HL-60 (cell line): Measurements from ENCODE around the gene ANO8.

Experiments used
- DNase-seq, 2 experiments: peaks; one replicate each; pipeline ENCODE4 v3.0.0-alpha.2; 2010 to 2020; ENCODE audit warnings: low read depth in 1 of 2, low spot score in 1 of 2
- H3K27ac ChIP-seq: fragments of 250-450 bp; sonication (Bioruptor Pico); replicated peaks from 2 replicates; pipeline ENCODE4 v1.5.1; 2020; ENCODE audit warnings: mild to moderate bottlenecking, moderate library complexity
- H3K27me3 ChIP-seq: fragments of 250-450 bp; sonication (Bioruptor Pico); 2 replicates; pipeline ENCODE4 v1.5.1; 2021; ENCODE audit warnings: mild to moderate bottlenecking, moderate library complexity; ENCODE audit not compliant: insufficient read depth, poor library complexity, severe bottlenecking
- H3K4me3 ChIP-seq: replicated peaks from 2 replicates; pipeline ENCODE4 v1.5.1; 2011; ENCODE audit warnings: mild to moderate bottlenecking, control low read depth, low read length; ENCODE audit not compliant: insufficient read depth
- GABPA ChIP-seq: IDR thresholded peaks from 2 replicates; pipeline ENCODE4 v1.6.1; 2012; ENCODE audit warnings: low read depth
- POLR2AphosphoS5 ChIP-seq: IDR thresholded peaks from 2 replicates; pipeline ENCODE4 v1.6.1; 2012; ENCODE audit warnings: low read depth
- SPI1 ChIP-seq: IDR thresholded peaks from 2 replicates; pipeline ENCODE4 v1.6.1; 2012; ENCODE audit warnings: low read depth, mild to moderate bottlenecking, borderline replicate concordance
- TF ChIP-seq, protein P1 (sequence below): IDR thresholded peaks from 2 replicates; pipeline ENCODE4 v1.6.1; 2012; ENCODE audit warnings: low read depth; ENCODE audit not compliant: insufficient replicate concordance
- TF ChIP-seq, protein P2 (sequence below): IDR thresholded peaks from one replicate; pipeline ENCODE4 v1.5.1; 2011; ENCODE audit warnings: low read length, control low read depth, inconsistent platforms; ENCODE audit not compliant: insufficient read depth

ANO8 gene

DNA sequence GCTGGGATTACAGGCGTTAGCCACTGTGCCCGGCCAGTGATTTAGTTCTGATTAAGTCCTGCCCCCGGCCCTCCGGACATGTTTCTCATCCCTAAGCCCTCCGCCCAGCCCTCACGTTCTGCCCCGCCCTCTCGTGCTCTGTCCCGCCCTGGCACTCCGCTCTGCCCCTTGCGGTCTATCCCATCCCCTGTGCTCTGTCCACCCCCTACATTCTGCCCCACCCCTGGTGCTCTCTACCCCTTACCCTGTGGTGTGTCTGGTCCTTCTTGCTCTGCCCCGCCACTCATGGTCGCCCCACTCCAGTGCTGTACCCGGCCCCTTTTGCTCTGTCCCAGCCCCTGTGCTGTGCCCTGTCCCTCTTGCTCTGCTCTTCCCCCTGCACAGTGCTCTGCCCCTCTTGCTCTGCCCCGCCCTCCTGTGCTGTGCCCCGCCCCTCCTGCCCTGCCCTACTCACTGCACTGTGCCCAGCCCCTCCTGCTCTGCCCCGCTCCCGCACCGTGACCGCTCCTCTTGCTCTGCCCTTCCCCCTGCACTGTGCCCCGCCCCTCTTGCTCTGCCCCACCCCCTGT, 5.7 kb upstream of the ANO8 start:
- no peaks in the 10 kb centered on the region for H3K27me3 ChIP-seq
- no peak overlapping the region for H3K4me3 ChIP-seq
- DNase-seq, result no peak
- no peak overlapping the region for H3K27ac ChIP-seq
- TF ChIP-seq, protein P1, sequence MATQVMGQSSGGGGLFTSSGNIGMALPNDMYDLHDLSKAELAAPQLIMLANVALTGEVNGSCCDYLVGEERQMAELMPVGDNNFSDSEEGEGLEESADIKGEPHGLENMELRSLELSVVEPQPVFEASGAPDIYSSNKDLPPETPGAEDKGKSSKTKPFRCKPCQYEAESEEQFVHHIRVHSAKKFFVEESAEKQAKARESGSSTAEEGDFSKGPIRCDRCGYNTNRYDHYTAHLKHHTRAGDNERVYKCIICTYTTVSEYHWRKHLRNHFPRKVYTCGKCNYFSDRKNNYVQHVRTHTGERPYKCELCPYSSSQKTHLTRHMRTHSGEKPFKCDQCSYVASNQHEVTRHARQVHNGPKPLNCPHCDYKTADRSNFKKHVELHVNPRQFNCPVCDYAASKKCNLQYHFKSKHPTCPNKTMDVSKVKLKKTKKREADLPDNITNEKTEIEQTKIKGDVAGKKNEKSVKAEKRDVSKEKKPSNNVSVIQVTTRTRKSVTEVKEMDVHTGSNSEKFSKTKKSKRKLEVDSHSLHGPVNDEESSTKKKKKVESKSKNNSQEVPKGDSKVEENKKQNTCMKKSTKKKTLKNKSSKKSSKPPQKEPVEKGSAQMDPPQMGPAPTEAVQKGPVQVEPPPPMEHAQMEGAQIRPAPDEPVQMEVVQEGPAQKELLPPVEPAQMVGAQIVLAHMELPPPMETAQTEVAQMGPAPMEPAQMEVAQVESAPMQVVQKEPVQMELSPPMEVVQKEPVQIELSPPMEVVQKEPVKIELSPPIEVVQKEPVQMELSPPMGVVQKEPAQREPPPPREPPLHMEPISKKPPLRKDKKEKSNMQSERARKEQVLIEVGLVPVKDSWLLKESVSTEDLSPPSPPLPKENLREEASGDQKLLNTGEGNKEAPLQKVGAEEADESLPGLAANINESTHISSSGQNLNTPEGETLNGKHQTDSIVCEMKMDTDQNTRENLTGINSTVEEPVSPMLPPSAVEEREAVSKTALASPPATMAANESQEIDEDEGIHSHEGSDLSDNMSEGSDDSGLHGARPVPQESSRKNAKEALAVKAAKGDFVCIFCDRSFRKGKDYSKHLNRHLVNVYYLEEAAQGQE, result no peak
- TF ChIP-seq GABPA, result no peak
- TF ChIP-seq, protein P2, sequence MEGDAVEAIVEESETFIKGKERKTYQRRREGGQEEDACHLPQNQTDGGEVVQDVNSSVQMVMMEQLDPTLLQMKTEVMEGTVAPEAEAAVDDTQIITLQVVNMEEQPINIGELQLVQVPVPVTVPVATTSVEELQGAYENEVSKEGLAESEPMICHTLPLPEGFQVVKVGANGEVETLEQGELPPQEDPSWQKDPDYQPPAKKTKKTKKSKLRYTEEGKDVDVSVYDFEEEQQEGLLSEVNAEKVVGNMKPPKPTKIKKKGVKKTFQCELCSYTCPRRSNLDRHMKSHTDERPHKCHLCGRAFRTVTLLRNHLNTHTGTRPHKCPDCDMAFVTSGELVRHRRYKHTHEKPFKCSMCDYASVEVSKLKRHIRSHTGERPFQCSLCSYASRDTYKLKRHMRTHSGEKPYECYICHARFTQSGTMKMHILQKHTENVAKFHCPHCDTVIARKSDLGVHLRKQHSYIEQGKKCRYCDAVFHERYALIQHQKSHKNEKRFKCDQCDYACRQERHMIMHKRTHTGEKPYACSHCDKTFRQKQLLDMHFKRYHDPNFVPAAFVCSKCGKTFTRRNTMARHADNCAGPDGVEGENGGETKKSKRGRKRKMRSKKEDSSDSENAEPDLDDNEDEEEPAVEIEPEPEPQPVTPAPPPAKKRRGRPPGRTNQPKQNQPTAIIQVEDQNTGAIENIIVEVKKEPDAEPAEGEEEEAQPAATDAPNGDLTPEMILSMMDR, result no peak
- TF ChIP-seq SPI1, result no peak
- no peak for TF ChIP-seq POLR2AphosphoS5

DNA sequence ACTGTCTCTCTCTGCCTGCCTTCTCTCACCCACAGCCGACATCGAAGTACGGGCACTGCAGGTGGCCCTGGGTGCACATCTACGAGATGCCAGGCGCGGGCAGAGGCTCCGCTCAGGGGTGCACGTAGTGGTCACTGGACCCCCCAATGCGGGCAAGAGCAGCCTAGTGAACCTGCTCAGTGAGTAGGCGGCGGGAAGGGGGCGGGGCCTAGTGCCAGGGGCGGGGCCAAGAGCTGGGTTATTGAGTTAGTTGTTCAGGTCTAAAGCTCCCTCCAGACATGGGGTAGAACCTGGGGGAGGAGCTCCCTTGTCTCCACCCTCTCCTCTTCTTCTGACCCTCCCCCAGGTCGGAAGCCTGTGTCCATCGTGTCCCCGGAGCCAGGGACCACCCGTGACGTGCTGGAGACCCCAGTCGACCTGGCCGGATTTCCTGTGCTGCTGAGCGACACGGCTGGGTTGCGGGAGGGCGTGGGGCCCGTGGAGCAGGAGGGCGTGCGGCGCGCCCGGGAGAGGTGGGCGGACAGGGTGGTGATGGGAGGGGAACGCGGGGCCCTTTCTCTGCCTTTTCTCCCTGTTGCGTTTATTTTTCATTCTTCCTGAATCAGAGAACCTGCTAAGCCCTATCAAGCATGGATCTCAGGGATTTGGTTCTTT, 4.6 kb upstream of the ANO8 start:
- H3K4me3 ChIP-seq, result no peak overlapping the region
- TF ChIP-seq SPI1, result no peak
- no peak for TF ChIP-seq POLR2AphosphoS5
- no peak for TF ChIP-seq GABPA
- TF ChIP-seq, protein P1, result no peak
- TF ChIP-seq, protein P2, result no peak
- H3K27me3 ChIP-seq, result no peaks in the 10 kb centered on the region
- no peak for DNase-seq
- H3K27ac ChIP-seq, result no peak overlapping the region

DNA sequence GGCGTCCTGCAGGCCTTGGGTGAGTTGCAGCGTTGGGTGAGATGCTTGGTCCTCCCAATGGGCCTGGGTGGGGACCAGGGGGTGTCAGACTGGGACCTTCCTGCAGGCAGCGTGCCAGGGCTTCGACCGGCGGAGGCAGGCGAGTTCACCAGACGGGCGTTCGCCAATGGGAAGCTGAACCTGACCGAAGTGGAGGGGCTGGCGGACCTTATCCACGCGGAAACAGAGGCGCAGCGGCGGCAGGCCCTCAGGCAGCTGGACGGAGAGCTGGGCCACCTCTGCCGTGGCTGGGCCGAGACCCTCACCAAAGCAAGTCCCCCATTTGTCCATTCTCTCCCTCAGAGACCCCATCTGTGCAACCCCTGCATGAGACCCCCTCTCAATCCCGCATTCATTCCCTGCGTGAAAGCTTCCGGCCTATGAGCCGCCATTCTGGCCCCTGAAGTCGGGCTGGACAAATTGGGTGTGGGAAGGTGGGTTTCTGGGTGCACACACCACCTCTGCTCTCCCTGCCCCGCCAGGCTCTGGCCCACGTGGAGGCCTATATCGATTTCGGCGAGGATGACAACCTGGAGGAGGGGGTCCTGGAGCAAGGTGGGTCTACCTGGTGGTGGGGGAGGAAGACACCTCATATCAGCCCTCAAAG, 3.9 kb upstream of the ANO8 start:
- H3K27ac ChIP-seq, result no peak overlapping the region; the same call in 1 of the 2 replicates
- H3K4me3 ChIP-seq, result peak overlapping the region; percentile 70
- TF ChIP-seq, protein P1, result no peak
- TF ChIP-seq POLR2AphosphoS5, result no peak
- no peak for TF ChIP-seq GABPA
- no peaks in the 10 kb centered on the region for H3K27me3 ChIP-seq
- no peak for DNase-seq
